Nephron progenitor cell (in vitro differentiated cells): Measurements from ENCODE around the gene MCCC1.
"Not testable (repeated sequence)": the region's sequence is repeated elsewhere in the genome, so short reads cannot be mapped to it uniquely, and the experiment has no call there.

ENCODE experiments used
- DNase-seq: peaks from one replicate; pipeline ENCODE4 v3.0.0; 2021
- H3K27ac Mint-ChIP-seq: 2 replicates; pipeline ENCODE4 v1.8.0; 2021; ENCODE audit warnings: mild to moderate bottlenecking, moderate library complexity, mixed read lengths
- H3K27me3 Mint-ChIP-seq: 2 replicates; pipeline ENCODE4 v1.8.0; 2021; ENCODE audit warnings: mild to moderate bottlenecking, low read depth, mixed read lengths; ENCODE audit not compliant: poor library complexity
- H3K36me3 Mint-ChIP-seq: 2 replicates; pipeline ENCODE4 v1.8.0; 2021; ENCODE audit warnings: low read depth, mixed read lengths
- H3K4me1 Mint-ChIP-seq: 2 replicates; pipeline ENCODE4 v1.8.0; 2021; ENCODE audit warnings: mixed read lengths
- H3K4me3 Mint-ChIP-seq: 2 replicates; pipeline ENCODE4 v1.8.0; 2021; ENCODE audit warnings: mild to moderate bottlenecking, moderate library complexity, mixed read lengths
- H3K9me3 Mint-ChIP-seq: 2 replicates; pipeline ENCODE4 v1.8.0; 2021; ENCODE audit warnings: mild to moderate bottlenecking, moderate library complexity, mixed read lengths
- TF ChIP-seq, protein P1 (sequence below): fragments of 200-600 bp; sonication (generic); IDR thresholded peaks from 2 replicates; pipeline ENCODE4 v1.5.0; 2021; ENCODE audit warnings: antibody characterized with exemption

Gene MCCC1

DNA sequence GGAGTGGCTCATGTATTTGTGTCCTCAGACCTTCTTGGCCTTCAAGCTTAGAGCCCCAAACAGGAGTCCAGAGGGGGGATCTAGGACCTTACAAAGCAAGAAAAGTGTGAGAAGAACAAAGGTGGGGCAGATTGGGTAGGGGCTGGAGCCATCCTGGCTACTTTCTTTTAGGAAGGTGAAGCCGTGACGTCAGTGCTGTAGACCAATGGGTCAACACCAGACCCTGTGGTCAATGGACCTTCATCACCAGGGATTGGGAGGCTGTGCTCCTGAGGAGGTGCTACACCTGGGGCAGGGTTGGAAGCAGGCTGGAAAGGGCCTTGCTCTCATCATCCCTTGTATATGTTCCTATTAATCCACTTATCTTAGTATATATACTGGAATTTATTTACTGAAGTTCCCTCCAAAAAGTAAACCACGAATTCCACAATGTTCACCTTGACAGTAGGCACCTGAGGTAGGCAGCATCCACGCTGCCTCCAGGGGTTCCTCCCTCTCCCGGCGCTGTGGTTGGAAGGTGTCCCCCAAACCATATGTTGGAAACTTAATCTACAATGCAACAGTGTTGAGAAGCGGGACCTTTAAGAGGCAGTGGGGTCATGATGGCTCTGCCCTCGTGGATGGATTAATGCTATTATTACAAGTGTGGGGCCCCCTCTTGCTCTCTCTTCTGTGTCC is 21.4 kb upstream of the MCCC1 start:
- no peak overlapping the region for H3K27ac Mint-ChIP-seq
- no peak for DNase-seq

DNA sequence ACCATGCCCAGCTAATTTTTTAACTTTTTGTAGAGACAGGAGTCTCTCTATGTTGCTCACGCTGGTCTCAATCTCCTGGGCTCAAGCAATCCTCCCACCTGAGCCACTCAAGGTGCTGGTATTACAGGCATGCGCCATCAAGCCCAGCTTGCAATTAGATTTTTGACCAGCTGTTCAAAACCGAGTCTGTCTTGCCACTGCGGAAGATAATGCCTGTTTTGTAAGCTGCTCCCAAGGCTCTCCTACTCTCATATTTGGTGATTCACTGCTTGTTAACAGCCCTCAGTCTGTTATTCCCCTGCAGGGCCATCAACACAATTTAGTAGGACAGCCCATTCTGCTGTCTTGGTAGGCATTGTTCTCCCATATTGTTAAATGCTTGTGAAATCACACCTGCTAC is 17.8 kb upstream of the MCCC1 start:
- Mint-ChIP-seq H3K9me3 (peaks cover 6% of the 10 kb centered on the region), H3K27ac (no peak overlapping the region), H3K4me1 (peaks cover 11% of the 10 kb centered on the region), H3K36me3 (no peaks in the 10 kb centered on the region), H3K4me3 (peak overlapping the region; percentile 83), H3K27me3 (peaks cover 82% of the 10 kb centered on the region)
- DNase-seq, result no peak
- TF ChIP-seq, protein P1, sequence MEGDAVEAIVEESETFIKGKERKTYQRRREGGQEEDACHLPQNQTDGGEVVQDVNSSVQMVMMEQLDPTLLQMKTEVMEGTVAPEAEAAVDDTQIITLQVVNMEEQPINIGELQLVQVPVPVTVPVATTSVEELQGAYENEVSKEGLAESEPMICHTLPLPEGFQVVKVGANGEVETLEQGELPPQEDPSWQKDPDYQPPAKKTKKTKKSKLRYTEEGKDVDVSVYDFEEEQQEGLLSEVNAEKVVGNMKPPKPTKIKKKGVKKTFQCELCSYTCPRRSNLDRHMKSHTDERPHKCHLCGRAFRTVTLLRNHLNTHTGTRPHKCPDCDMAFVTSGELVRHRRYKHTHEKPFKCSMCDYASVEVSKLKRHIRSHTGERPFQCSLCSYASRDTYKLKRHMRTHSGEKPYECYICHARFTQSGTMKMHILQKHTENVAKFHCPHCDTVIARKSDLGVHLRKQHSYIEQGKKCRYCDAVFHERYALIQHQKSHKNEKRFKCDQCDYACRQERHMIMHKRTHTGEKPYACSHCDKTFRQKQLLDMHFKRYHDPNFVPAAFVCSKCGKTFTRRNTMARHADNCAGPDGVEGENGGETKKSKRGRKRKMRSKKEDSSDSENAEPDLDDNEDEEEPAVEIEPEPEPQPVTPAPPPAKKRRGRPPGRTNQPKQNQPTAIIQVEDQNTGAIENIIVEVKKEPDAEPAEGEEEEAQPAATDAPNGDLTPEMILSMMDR, result no peak

More for the DNA sequence above, 21.4 kb upstream of the MCCC1 start:
- Mint-ChIP-seq H3K36me3 (no peaks in the 10 kb centered on the region), H3K4me3 (no peak overlapping the region), H3K9me3 (no peaks in the 10 kb centered on the region), H3K27me3 (peaks cover 64% of the 10 kb centered on the region), H3K4me1 (no peaks in the 10 kb centered on the region)
- TF ChIP-seq, protein P1, result no peak

DNA sequence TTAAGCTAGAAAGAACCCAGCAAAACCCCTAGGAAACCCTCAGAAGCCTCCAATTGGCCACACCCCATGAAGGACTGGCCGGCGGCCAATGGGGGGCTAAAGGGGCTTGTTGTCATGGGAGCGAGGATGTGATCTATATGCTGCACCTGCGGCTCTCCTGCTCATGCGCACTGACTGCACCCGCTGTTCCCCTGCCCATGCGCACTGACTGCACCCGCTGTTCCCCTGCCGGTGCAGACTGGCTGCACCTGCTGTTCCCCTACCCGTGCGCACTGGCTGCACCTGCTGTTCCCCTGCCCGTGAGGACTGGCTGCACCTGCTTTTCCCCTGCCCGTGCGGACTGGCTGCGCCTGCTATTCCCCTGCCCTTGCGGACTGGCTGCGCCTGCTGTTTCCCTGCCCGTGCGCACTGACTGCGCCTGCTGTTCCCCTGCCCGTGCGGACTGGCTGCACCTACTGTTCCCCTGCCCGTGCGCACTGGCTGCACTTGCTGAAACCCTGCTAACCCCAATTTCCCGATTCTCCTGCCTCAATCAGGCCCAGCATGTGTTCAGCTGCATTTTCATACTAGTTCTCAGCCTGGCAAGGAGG is 16.8 kb upstream of the MCCC1 start:
- TF ChIP-seq, protein P1, result no peak
- Mint-ChIP-seq H3K9me3 (peaks cover 11% of the 10 kb centered on the region), H3K27ac (no peak overlapping the region), H3K27me3 (peaks cover 79% of the 10 kb centered on the region), H3K4me3 (peak overlapping the region; percentile 83), H3K4me1 (peaks cover 11% of the 10 kb centered on the region), H3K36me3 (no peaks in the 10 kb centered on the region)
- peak; percentile 72 for DNase-seq

DNA sequence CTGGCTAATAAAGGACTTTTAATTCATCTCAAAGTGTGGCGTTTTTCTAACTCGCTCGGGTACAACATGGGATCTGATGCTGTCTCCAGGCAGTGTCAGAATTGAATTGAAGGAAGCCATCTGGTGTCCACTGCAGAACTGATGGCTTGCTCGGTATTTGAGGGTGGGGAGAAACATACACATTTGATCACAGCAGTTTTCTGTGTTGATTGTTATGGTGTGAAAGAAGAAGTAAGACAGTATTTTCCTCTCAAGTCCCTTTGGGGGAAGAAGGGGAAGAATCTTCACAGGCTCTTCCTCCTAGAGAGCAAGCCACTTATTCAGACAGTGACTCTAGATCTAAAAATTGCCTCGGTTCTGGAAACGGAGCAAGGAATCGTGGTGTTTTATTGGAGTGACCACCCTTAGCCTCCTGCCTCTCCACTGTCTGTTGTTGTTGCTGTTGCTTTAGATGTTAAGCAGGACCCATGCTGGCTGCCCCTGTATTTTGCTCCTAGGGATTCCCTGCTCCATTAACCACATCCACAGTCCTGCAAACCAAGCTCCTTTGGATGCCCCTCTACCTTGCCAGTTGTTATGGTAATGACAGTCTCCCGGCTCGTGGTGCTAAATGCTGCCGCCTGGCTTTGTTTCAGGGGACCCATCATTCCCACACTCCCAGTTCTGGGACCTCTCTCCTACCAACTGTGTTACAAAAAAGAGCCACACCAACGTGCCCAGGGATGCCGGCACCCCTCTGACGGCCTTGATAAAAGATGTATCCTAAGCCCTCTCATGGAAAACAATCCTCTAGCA is 15.3 kb upstream of the MCCC1 start:
- H3K4me1 Mint-ChIP-seq, result peaks cover 11% of the 10 kb centered on the region
- TF ChIP-seq, protein P1, result no peak
- no peak for DNase-seq
- peaks cover 69% of the 10 kb centered on the region for H3K27me3 Mint-ChIP-seq
- no peaks in the 10 kb centered on the region for H3K36me3 Mint-ChIP-seq
- no peak overlapping the region for H3K27ac Mint-ChIP-seq
- H3K4me3 Mint-ChIP-seq, result no peak overlapping the region
- peaks cover 25% of the 10 kb centered on the region for H3K9me3 Mint-ChIP-seq

DNA sequence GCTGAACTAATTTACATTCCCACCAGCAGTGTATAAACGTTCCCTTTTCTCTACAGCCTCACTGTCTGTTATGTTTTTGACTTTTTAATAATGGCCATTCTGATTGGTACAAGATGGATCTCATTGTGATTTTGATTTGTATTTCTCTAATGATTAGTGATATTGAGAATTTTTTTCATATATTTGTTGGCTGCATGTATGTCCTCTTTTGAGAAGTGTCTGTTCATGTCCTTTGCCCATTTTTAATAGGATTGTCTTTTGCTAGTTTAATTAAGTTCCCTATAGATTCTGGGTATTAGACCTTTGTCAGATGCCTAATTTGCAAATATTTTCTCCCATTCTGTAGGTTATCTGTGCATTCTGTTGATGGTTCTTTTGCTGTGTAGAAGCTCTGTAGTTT is 10.6 kb upstream of the MCCC1 start:
- not testable (repeated sequence) for H3K4me3 Mint-ChIP-seq, H3K27ac Mint-ChIP-seq, H3K36me3 Mint-ChIP-seq, H3K4me1 Mint-ChIP-seq, DNase-seq
- peaks cover 26% of the 10 kb centered on the region for H3K27me3 Mint-ChIP-seq
- peaks cover 28% of the 10 kb centered on the region for H3K9me3 Mint-ChIP-seq

DNA sequence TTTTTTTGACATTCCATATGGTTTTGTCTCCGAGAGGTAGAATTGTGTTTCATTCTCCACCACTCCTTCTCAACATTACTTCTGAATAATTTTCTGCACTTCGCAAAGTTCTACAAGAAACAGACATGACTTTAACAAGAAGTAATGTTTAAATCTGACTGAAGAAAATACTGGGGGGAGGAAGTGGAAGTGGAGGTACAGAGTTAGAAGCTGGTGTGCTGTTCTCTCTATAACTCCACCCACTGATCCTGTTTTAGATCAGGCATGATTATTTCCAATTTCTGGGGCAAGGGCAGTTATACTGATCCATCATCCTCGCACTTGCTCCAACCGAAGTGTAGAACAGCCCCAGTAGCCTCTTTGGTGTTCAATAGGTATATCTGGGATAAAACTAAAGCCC is 9.2 kb upstream of the MCCC1 start:
- no peak overlapping the region for H3K27ac Mint-ChIP-seq
- TF ChIP-seq, protein P1, result no peak
- no peaks in the 10 kb centered on the region for H3K36me3 Mint-ChIP-seq

More for the DNA sequence above, 9.2 kb upstream of the MCCC1 start:
- no peak for DNase-seq
- Mint-ChIP-seq H3K4me1 (no peaks in the 10 kb centered on the region), H3K27me3 (peaks cover 12% of the 10 kb centered on the region), H3K4me3 (no peak overlapping the region), H3K9me3 (peaks cover 28% of the 10 kb centered on the region)
